HG03064 (cell line): Measurements from ENCODE around the gene PKD2L2.
A peak's percentile ranks its signal among the peaks of the same experiment; 100 is the strongest.
"Not testable (repeated sequence)": the region's sequence is repeated elsewhere in the genome, so short reads cannot be mapped to it uniquely, and the experiment has no call there.

Experiments used
- ATAC-seq: cut with Tn5 transposase; IDR thresholded peaks from one replicate; pipeline ENCODE4 v1.9.1; 2021; ENCODE audit warnings: low read depth; ENCODE audit not compliant: unreplicated experiment

The PKD2L2 gene

DNA sequence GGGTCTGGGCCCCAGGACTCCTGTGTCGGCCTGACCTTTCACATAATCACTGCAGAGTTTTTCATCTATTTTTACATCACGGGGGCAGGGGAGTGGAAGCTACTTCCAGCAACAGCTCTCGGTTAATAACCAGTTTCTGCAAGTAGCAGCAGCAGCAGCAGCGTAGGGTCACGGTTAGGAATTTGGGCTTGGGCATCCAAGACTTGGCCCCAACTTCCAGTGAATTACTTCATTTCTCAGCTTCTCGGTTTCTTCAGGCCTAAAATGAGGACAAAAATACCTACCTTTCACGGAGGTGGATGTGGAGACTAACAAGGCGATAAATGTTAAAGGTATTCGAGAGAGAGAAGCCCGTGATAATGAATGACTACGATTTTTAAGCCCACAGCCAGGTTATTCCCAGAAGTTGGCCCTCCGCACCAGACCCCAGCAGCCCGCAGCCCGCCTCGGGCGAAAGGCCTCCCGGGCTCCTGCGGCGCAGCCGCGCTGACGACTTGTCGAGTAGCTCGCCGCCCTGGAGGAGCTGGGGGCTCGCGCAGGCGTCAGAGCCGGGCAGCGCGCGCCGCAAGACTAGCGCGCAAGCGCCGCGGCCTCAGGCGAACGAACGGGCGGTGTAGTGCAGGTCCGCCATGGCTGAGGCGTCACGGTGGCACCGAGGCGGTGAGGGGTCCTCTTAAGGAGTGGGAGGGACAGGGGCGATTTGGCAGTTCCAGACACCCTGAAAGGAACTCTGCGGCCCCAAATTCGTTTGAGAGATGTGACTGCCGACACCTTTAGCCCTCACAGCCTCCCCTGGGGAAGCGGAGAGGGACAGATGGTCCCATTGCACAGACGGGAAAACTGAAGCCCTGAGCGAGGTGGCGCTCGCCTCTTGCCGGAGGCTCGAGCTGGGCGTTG is at the start of gene PKD2L2:
PKD2L2 (plus strand) TSS at position 595 of the 897 bp plus-strand sequence; CDS start at position 630, 35 bp downstream.
- peak; percentile 90 for ATAC-seq

DNA sequence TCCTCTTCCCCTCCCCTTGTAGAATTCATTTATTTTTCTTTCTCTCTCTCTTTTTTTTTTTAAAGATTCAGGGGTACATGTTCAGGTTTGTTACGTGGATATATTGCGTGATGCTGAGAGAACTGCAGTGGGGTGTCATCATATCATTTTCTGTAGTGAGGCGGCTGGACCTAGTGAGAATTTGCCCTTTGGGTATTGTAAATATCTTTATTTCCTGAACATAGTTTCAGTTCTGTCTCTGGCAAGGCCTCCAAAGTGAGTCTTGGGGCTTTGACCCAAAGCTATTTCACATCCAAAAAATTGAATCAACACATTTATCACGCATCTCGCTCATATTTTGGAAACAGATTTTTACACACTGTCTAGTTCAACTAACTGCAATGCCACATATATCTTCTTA is 47.0 kb upstream of the PKD2L2 start:
- no peak for ATAC-seq

DNA sequence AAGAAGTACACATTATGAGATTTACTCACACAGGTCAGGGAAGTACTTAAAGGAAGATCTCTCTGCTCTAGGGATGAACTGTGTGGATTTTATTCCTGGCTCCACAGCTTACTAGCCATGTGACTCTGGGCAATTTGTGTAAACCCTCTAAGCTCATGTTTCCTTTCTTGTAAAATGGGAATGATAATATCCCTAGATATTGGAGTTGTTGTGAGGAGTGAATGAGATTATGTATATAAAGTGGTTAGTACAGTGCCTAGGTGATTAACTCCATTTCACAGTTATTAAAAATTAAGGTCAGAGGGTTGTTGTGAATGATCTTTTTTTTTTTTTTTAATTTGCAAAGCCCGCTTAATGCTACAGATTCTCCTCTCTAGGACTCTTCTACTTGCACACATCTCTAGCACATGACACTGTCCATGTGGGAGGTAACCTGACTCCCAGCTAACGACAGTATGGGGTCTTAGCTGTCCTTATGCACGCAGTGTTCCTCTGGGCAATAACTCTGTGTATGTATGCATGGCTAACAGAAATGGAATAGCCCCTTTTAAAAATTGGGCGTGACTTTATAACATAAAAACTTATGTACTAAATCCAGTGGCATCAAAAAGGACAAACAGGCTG is 45.5 kb upstream of the PKD2L2 start:
- no peak for ATAC-seq

DNA sequence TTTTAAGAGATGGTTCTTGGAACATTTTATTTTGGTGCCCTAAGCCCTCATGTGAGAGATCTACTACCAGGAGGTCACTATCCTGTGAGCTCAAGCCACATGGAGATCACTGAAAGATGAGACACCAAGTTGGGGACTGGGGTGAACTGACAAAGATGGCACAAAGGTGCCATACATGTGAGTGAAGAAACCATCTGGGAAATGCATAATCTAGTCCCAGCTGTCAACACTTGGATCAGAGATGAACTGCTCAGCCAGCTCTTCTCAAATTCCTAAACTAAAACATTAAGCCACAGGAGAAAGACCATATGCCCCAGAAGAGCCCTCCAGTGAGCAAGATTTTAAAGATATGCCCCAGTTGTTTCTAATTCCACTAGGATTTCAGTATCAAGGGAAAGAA is 43.8 kb upstream of the PKD2L2 start:
- no peak for ATAC-seq

DNA sequence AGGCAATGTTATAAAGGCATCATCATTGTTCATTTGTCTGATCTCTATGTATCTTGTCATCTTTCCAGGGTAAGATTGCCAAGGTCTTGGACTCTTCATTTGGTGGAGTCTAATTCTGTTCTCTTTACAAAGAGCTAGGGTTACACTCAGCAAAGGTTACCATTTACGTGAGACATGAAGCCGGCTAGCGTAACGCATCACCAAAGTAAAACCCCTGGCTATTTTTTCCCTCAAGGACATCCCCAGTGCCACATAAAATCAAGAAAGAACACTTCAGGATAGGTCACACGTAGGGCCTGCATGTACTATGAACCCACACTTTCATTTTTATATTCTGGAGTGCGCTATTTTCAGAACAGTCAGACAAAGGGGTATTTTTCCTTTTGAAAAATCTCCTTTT is 41.6 kb upstream of the PKD2L2 start:
- ATAC-seq, result no peak

DNA sequence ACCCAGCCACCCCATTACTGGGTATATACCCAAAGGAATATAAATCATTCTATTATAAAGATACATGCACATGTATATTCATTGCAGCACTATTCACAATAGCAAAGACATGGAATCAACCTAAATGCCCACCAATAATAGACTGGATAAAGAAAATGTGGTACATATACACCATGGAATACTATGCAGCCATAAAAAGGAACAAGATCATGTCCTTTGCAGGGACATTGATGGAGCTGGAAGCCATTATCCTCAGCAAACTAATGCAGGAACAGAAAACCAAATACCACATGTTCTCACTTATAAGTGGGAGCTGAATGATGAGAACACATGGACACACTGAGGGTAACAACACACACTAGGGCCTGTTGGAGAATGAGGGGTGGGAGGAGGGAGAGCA is 36.1 kb upstream of the PKD2L2 start:
- not testable (repeated sequence) for ATAC-seq

DNA sequence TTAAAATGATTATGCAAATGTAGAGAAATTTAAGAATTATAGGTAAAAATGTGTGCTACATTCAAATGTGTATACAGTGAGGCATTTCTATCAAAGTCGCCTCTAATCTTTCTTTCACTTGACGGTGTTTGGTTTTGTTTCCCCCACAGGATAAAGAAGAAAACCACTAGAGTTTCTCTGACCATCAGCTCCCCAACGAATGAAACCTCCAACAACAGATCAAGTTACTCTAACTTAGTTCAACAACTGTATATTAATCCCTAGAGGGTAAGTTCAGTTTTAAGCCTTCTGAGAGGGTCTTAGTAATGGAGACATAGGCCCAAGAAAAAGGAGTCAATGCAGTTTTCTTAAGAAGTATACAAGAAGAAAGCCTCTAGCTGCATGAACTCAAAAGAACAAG is 33.1 kb upstream of the PKD2L2 start:
- no peak for ATAC-seq

DNA sequence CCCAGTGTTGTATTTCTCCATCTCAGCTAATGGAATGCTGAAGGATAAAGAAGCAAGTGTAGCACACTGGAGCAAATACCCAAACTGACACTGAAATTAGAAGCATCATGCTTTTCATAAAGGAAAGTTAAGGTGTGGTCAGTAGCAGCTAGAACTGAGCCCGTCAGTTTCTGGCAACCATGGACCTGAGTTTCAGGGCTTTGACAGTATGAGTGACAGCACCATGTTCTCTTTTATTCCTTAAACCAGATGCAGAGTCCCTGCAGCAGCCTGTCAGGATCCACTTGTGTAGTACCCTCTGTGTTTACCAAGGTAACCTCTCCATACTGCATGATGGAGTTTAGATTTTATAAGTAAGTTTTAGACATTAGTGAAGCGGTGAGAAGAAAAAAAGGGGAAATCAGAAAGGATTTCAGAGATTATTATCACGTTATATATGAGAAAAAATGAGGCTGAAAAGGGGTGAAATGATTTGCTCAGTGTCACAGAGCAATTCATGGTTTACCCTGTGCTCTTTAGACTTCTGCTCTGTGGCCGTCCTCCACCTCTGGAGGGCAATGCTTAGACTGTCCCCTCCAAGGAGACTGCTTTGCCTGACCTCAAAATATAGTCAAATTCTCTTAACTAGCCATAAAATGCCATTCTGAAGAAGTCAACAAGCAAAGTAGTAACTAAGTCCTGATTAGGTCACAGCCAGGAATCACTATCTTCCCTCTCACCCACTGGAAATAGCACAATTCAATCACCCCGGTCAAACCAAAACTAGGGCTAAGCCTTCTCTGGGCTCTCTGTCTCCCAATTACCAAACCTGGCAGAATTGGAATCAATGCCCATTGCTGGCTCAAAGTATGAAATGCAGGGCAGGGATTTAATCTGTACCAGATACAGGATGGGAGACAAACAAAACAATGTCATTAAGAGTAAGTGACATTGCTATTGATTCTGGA is 32.1 kb upstream of the PKD2L2 start:
- ATAC-seq, result no peak

DNA sequence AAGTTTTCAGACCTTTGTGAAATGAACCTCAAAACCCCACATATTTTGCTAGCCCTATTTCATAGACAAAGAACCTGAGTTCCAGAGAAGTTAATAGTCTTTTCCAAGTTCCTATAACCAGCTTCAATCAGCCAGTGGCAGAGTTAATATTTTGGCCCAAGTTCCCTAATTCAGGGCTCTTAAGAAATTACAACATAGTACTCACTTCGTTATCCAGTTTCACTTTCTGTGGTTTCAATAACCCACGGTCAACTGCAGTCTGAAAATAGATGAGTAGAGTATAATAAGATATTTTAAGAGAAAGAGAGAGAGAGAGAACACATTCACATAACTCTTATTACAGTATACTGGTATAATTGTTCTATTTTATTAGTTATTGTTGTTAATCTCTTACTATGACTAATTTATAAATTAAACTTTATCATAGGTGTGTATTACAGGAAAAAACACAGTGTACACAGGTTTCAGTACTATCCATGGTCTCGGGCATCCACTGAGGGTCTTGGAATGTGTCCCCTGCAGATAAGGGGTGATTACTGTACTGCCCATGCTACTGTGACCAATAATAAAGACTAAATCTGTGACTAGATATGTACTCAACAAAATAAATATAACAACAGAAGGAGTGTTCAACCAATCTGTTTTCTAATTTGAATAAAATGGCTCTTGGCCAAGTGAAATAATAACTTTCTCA is 30.9 kb upstream of the PKD2L2 start:
- peak; percentile 74 for ATAC-seq

DNA sequence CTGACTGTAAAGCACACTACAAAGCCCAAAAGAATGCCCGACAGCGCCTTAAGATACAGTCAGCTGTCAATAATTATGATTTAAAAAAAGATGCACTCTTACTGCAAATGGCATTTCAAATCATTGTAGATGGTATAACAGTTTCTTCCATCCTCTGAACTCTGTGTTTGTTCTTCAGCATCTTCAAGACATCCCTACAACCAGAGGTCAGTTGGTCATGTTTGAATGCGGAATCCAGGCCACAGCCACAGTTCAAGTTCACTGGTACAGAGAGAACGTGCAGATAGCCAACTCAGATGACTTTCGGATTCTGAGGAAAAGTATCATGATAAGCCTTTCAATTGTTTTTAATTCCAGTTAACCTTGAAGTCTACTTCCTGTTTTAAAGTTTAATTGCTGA is 30.3 kb upstream of the PKD2L2 start:
- ATAC-seq, result no peak

DNA sequence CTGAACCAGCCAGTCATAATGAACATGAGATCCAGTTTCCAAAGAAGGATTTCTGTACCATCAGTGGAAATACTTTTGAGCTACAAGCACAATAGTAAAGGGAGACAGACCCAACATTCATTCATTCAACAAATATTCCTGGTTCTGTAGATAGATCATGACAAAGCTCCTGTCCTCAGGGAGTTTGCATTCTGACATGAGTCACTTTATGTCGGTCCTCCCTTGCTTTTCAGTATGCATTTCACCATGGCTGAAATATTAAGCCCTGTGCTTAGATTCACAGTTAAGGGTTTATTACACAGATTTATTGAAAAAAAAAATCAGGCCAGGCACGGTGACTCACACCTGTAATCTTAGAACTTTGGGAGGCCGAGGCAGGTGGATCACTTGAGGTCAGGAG is 27.0 kb upstream of the PKD2L2 start:
- no peak for ATAC-seq

DNA sequence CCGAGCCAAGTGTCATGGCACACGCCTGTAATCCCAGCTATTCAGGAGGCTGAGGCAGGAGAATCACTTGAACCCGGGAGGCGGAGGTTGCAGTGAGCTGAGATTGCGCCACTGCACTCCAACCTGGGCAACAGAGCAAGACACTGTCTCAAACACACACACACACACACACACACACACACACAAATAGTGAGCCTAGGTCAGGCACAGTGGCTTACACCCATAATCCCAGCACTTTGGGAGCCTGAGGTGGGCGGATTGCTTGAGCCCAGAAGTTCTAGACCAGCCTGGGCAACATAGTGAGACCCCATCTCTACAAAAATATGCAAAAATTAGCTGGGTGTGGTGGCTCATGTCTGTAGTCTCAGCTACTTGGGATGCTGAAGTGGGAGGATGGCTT is 25.6 kb upstream of the PKD2L2 start:
- ATAC-seq, result not testable (repeated sequence)

DNA sequence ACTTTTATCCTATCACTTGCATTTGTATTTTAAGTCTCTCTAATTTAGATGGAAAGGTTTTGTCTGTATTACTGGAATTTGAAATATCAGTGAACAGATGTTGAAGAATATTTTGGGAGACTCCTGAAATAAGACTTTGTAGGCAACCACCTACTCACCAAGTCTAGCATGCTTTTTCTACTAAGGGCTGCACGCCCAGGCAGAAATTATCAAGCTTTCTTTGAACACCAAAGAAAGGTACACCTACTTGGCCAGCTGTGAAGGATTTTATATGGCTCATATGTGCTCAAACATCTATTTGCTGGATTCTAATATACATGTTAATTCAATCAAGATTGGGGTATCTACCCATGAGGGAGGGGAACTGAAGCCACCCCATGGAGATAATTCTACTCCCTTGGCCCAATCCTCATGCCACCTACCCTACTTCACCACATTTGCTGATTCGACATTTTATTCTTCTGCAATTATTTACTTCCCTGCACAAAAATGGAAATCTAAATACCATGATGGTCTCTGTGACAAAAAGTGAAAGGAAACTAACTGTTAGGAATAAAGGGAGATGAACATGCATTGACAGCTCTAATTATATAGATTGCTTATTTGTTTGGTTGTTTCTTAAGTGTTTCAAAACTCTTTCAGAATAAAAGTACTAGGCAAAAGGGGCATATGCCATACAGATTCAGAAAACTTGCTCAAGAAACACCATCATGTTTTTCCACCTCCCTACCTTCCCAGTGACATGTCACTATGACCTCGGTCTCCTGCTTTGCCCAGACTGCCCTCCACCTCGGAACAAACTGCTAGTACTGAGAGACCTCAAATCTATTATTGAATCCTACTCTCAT is 22.5 kb upstream of the PKD2L2 start:
- ATAC-seq, result no peak

DNA sequence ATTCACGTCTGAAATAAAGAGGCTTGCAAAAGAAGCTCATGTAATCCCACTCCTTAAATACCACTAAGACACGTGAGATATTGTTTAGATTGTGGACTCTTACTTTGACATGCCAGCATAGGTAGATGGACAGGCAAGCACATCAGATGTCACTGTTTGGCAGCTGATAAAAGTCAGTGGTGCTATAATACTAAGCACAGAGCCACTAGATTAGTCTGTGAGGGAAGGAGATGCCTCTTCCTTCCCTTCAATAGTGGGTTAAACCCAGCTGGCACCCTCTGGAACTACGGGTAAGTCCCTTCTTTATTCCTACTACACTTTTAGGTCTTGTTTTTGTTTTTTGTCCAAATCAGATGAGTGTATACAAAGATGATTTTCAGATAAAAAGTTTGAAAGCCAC is 21.6 kb upstream of the PKD2L2 start, which contains the start of gene MYOT:
MYOT (plus strand) TSS at position 197 of the 400 bp plus-strand sequence. CDS start 2,792 bp downstream, outside the sequence.
- ATAC-seq, result no peak

DNA sequence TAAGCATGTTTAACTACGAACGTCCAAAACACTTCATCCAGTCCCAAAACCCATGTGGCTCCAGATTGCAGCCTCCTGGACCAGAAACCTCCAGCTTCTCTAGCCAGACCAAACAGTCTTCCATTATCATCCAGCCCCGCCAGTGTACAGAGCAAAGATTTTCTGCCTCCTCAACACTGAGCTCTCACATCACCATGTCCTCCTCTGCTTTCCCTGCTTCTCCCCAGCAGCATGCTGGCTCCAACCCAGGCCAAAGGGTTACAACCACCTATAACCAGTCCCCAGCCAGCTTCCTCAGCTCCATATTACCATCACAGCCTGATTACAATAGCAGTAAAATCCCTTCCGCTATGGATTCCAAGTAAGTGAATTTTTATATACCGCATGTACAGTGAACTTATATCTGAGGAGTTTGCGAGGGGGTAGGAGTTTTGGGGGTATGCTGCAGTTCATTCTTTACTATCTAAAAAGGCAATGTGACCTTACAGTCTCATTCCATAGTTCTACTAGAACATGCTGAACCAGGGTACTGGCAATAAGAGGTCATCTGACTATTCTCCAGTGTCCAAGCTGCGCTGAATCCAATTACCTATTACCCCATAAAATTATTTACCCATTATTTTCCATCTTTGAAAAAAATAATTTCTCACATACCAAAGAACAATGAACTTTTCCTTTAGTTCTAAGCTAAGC is 18.5 kb upstream of the PKD2L2 start:
- no peak for ATAC-seq

DNA sequence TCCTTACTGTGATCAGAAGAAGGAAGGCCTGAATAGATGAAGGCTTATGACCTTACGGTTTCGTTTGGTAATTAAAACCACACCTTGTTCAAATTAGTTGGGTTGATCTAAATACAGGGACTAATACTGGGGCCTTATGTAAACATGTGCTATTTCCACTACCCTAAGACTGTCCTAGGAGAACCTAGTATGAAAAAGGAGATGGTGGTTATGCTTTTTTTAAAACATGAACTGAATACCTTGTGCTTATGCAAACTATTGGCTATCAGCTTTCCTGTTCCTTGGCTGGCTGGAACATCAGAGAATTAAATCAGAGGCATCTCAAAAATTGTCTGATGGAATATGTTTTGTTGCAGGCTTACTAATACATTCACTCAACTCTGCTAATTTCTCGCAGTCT is 17.7 kb upstream of the PKD2L2 start:
- ATAC-seq, result no peak

DNA sequence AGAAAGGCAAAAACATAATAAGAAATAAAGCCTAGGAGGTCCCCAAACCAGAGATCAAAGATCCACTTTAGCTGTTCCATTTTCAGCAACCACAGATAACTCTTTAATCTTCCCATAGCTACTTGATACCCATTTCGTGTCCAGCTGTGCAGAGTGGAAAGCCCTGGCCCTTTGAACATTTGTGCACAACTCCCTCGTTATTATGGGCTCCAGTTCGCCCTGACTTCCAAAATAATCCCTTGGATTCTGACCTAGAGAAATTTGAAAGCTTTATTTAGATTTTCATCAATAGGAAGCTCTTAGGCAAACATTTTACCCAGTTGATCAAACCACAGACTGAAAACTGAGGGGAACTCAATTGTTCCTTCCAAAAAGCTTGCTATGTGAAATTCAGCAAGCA is 16.8 kb upstream of the PKD2L2 start:
- no peak for ATAC-seq

DNA sequence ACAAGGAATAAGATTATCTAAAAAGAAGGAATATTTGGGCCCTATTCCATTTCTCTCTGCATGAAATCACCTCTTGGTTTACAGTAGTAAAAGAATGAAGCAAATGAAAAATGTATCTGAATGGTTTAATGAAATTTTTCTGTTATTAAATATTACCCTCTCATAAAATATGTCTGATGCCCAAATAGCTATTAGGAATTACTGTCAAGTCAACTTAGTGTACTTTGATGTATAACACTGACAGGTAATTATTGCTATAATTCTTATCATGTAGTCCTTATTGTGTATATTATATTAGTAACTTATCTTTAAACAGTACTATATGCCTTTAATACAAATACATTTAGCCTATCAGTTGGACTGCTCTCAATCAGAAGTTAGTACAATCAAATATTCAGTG is 13.2 kb upstream of the PKD2L2 start:
- ATAC-seq, result no peak

DNA sequence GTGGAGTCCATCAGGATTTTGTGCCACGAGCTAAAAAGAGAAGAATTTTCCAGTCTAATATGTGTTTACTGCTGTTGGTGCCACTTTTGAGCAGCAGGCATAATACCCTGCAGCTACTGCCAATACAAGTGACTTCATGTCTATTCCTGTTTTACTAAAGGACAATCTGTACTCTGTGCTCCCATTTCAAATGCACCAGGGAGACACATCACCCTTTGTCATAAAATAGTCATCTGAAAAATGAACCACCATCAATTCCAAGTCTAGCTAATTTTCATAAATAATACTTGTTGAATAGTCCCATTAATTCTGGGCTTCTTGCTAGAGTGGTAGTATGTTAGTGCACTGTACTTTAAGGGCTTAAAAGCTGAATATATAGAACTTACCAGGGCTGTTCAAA is 8.9 kb upstream of the PKD2L2 start:
- no peak for ATAC-seq
